GM19043 (cell line): Measurements from ENCODE around the gene CUEDC1.
"Not testable (repeated sequence)": the region's sequence is repeated elsewhere in the genome, so short reads cannot be mapped to it uniquely, and the experiment has no call there.

Experiments
- ATAC-seq: cut with Tn5 transposase; IDR thresholded peaks from one replicate; pipeline ENCODE4 v1.9.1; 2021; ENCODE audit warnings: low read depth; ENCODE audit not compliant: unreplicated experiment

Gene CUEDC1

GRCh38 chr17:57985675-57985974 is 30.4 kb upstream of the CUEDC1 start:
- no peak for ATAC-seq

DNA sequence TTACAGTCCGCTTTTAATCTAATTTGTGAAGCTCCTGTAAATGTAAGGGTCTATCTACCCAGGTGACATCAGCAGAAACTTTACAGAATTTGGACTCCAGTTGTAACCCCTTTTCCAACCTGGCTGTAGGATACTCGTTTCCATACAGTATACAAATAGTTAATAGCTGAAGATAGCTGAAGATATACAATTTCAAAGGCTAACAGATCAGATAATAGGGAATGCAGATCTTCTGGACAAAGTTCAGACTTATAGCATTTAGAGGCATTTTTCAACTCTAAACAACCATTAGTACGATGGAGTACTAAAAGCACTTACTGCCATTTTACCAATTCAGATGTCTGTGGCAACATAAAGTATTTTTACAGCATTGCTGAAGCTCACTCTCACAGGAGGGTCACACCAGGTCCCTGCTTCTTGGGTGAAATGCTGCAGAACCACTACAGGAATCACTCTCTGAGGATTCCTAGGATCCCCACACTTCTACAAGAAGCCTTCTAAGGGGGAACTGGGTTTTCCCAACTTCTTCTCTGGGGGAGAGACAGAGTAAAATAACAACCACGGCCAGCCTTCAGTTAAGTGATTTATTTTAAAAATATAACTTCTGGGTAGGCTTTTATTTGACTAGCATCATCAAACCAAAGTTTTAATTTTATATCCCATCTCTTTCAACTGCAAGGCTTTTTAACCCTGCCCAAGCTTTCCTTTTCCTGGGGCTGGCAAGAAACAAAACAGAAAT is 29.9 kb upstream of the CUEDC1 start:
- ATAC-seq, result no peak

GRCh38 chr17:57984261-57984890 is 29.2 kb upstream of the CUEDC1 start:
- ATAC-seq, result no peak

- ATAC-seq, result no peak
These were observed 28.2 kb upstream of the CUEDC1 start for GRCh38 chr17:57983446-57983845.

GRCh38 chr17:57982452-57983170 is 27.4 kb upstream of the CUEDC1 start:
- no peak for ATAC-seq

GRCh38 chr17:57980522-57980921 is 25.3 kb upstream of the CUEDC1 start:
- no peak for ATAC-seq

- no peak for ATAC-seq
These were observed 23.9 kb upstream of the CUEDC1 start for GRCh38 chr17:57979076-57979475.

DNA sequence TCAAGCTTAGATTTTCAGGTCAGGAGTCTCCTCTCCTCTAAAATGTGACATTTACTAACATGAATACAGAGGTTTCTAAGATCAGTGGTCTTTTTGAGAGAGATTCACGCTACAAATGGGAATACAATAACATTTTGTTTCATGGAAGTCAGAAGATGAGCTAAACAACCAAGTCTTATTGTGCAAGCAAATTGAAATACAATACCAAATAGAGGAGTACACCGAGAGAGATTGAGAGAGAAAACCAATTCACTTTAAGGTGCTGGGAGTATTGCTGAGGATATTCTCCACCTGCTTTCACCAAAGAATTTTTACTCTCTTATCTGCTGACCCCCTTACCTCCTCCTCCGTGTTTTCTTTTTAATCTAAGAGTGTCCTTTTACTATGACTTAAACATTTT is 21.4 kb upstream of the CUEDC1 start:
- ATAC-seq, result no peak

- ATAC-seq, result no peak
These were observed 19.8 kb upstream of the CUEDC1 start for GRCh38 chr17:57975044-57975443.

- not testable (repeated sequence) for ATAC-seq
These were observed 19.0 kb upstream of the CUEDC1 start for GRCh38 chr17:57974053-57974824.

DNA sequence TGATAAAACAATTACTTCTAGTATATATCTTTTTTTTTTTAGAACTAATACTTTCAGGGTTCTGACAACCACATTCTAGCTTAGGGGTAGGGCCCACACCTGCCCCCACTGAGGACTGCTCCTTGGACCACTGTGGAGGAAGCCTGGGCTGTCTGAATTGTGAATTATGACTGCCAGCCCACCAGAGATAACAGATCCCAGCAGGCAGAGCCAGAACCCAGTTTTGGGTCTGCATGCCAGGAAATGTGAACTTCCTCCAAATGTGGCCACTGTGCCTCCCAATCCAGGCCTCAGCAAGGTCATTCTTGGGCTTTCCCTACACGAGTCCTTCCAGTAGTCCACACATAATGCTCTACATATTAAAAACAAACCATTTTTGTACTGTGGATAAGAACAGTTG is 16.9 kb upstream of the CUEDC1 start:
- no peak for ATAC-seq

- ATAC-seq, result no peak
These were observed 16.4 kb upstream of the CUEDC1 start for GRCh38 chr17:57971572-57971971.

DNA sequence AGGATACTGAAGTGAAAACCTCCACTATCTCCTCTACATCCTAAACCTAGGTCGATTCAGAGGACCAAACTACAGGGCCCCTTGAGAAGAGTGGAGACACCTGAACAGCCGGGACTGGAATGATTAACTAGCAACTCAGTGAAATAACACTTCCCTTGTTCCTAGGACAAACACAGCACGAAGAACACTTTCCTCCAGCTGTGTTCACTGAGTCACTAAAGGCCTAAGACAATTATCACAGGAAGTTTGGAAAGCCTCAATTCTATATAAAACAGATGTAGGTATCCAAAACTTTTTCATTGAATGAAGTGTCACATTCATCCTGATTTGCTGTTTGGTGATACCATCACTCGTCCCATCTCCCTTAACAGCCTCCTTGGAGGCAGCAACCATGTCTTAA is 15.5 kb upstream of the CUEDC1 start:
- no peak for ATAC-seq

DNA sequence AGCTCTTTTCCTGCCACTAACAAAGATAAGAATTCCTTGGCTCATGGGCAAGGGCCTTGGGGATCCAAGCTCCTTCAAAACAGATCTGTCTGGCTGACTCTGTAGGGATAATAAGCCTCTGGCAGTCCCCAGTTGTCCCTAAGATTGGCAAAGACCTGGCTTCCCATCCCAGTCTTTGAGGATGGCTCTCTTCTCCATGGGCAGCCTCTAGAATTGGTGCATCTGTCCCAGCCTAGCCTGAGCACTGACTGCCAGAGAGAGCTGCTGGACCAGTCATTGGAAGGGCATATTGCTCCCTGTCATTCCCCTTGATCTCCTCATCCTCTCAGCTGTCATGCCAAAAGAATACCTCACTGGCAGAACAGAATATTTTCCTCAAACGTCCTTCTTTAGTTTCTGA is 13.2 kb upstream of the CUEDC1 start:
- ATAC-seq, result no peak

GRCh38 chr17:57966875-57967274 is 11.7 kb upstream of the CUEDC1 start:
- no peak for ATAC-seq

DNA sequence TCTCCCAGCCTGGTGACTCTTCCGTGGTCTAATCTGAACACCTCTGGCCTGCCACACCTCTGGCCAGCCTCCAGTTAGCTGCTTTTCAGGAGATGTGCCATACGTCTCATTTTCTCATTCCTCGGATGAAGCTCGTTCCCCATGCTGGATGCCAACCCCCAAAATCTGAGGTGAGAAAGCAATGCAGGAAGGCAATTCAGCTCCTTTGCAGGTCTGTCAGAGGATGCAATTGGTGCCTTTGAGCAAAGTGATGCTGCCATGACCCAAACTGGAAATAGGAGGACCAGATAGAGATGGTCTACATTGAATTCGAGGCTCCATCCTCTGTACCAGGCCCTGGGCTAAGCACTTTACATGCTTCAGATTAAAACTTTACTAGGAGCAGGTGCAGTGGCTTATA is 11.0 kb upstream of the CUEDC1 start:
- ATAC-seq, result no peak

- no peak for ATAC-seq
These were observed 10.4 kb upstream of the CUEDC1 start for GRCh38 chr17:57965521-57966160.

GRCh38 chr17:57963149-57963511 is 7.9 kb upstream of the CUEDC1 start:
- ATAC-seq, result no peak

- ATAC-seq, result no peak
These were observed 7.3 kb upstream of the CUEDC1 start for GRCh38 chr17:57962279-57963148.

GRCh38 chr17:57959929-57960328 is 4.7 kb upstream of the CUEDC1 start:
- ATAC-seq, result no peak
